ENCODE results near the gene TENM4.
"Not testable (repeated sequence)": the region's sequence is repeated elsewhere in the genome, so short reads cannot be mapped to it uniquely, and the experiment has no call there.

The TENM4 gene

GRCh38 chr11:79229047-79229446 lies 211.8 kb downstream of the TENM4 start:
- no peaks in the 10 kb centered on the region for H3K9me3 ChIP-seq (ENCODE audit: control insufficient read depth in 2 of 2, low read length in 2 of 2)
- H3K9ac ChIP-seq (ENCODE audit: low read depth in 1 of 2, low read length in 2 of 2), result no peak overlapping the region
- no peak overlapping the region for H3K4me3 ChIP-seq (ENCODE audit: low read length in 2 of 2)
- no peak overlapping the region for H3K27ac ChIP-seq (ENCODE audit: low read depth in 2 of 2, low read length in 2 of 2)
- H3K27me3 ChIP-seq (ENCODE audit: control insufficient read depth in 2 of 2, insufficient read depth in 2 of 2, low read length in 2 of 2), result no peaks in the 10 kb centered on the region
- H3K4me1 ChIP-seq (ENCODE audit: control insufficient read depth in 2 of 2, insufficient read depth in 2 of 2, low read length in 2 of 2), result no peaks in the 10 kb centered on the region
- no peaks in the 10 kb centered on the region for H3K36me3 ChIP-seq (ENCODE audit: control insufficient read depth in 2 of 2, insufficient read depth in 2 of 2, low read length in 2 of 2)

DNA sequence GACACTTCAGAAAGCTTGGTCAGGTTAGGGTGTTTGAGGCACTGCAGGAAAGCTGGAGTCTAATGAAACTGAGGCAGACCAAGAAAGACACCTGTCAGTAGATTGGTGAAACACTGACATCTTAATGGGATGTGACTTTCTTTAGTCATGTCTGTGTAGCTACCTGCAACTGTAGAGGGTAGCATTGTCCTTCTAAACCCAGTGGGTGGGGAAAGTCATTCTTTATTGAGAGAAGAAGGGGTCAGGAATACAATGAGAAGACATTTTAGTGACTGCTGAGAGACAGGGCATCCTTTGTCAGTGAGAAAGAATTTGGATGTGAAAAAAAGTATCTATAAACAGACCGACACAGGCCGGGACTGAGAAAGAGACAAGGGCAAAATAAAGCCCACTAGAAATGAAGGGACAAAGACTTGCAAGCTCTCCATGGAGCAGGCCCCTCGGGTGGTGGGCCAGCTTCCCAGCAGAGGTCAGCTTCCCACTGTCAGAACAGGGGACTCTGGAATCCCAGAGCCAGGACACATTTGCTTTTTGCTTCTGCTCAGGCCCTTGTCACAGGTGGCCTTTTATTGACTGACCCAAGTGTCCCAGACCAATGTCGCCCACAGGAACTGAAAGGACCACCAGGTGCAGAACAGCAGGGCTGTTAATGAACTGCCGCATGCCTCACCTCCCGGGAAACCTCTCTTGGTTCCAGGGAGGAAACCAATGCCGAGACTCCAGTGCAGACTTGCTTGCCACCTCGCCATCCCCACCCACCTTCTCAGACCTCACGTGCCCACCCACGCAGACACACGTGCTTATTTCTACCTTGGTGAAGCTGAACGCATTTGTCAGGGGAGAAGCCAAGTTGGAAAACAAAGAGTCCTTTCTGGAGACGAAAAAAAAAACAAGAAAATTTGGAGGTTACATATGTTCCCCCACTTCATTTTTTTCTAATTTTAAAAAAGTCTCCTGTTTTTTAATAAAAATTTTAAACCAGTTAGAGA lies 212.8 kb downstream of the TENM4 start:
- Histone ChIP-seq H3K4me3 (ENCODE audit: low read length in 2 of 2) (no peak overlapping the region), H3K4me1 (ENCODE audit: control insufficient read depth in 2 of 2, insufficient read depth in 2 of 2, low read length in 2 of 2) (no peaks in the 10 kb centered on the region), H3K36me3 (ENCODE audit: control insufficient read depth in 2 of 2, insufficient read depth in 2 of 2, low read length in 2 of 2) (no peaks in the 10 kb centered on the region), H3K27me3 (ENCODE audit: control insufficient read depth in 2 of 2, insufficient read depth in 2 of 2, low read length in 2 of 2) (no peaks in the 10 kb centered on the region), H3K9ac (ENCODE audit: low read depth in 1 of 2, low read length in 2 of 2) (no peak overlapping the region), H3K27ac (ENCODE audit: low read depth in 2 of 2, low read length in 2 of 2) (no peak overlapping the region), H3K9me3 (ENCODE audit: control insufficient read depth in 2 of 2, low read length in 2 of 2) (no peaks in the 10 kb centered on the region)

- no peaks in the 10 kb centered on the region for H3K36me3 ChIP-seq (ENCODE audit: control insufficient read depth in 2 of 2, insufficient read depth in 2 of 2, low read length in 2 of 2)
- no peaks in the 10 kb centered on the region for H3K4me1 ChIP-seq (ENCODE audit: control insufficient read depth in 2 of 2, insufficient read depth in 2 of 2, low read length in 2 of 2)
- no peak overlapping the region for H3K9ac ChIP-seq (ENCODE audit: low read depth in 1 of 2, low read length in 2 of 2)
- H3K27me3 ChIP-seq (ENCODE audit: control insufficient read depth in 2 of 2, insufficient read depth in 2 of 2, low read length in 2 of 2), result no peaks in the 10 kb centered on the region
- H3K27ac ChIP-seq (ENCODE audit: low read depth in 2 of 2, low read length in 2 of 2), result no peak overlapping the region
- H3K4me3 ChIP-seq (ENCODE audit: low read length in 2 of 2), result no peak overlapping the region
- H3K9me3 ChIP-seq (ENCODE audit: control insufficient read depth in 2 of 2, low read length in 2 of 2), result no peaks in the 10 kb centered on the region
Measured at GRCh38 chr11:79227308-79227707, 213.5 kb downstream of the TENM4 start.

DNA sequence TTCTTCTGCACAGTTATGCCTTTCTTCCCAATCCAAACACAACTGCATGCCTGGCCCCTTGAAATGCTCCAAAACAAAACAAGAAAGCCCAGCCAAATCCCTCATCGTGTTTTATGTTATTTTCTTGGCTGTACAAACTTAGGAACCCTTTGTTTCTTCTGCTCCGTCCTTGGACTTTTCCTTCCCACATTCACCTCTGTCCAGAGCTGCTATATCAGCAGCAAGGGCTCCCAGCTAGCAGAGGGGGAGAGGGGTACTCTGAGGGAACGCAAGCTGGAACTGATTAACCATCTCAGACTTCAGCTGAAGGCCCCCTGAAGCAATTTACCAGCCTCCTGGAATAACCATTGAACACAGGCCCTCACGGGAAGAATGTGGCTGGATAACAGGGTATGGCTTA lies 214.7 kb downstream of the TENM4 start:
- Histone ChIP-seq H3K9me3 (ENCODE audit: control insufficient read depth in 2 of 2, low read length in 2 of 2) (no peaks in the 10 kb centered on the region), H3K27ac (ENCODE audit: low read depth in 2 of 2, low read length in 2 of 2) (no peak overlapping the region), H3K9ac (ENCODE audit: low read depth in 1 of 2, low read length in 2 of 2) (no peak overlapping the region), H3K4me3 (ENCODE audit: low read length in 2 of 2) (no peak overlapping the region), H3K4me1 (ENCODE audit: control insufficient read depth in 2 of 2, insufficient read depth in 2 of 2, low read length in 2 of 2) (no peaks in the 10 kb centered on the region), H3K27me3 (ENCODE audit: control insufficient read depth in 2 of 2, insufficient read depth in 2 of 2, low read length in 2 of 2) (no peaks in the 10 kb centered on the region), H3K36me3 (ENCODE audit: control insufficient read depth in 2 of 2, insufficient read depth in 2 of 2, low read length in 2 of 2) (no peaks in the 10 kb centered on the region)

GRCh38 chr11:79222163-79222562 lies 218.7 kb downstream of the TENM4 start:
- H3K9me3 ChIP-seq (ENCODE audit: control insufficient read depth in 2 of 2, low read length in 2 of 2); H3K27ac ChIP-seq (ENCODE audit: low read depth in 2 of 2, low read length in 2 of 2); H3K27me3 ChIP-seq (ENCODE audit: control insufficient read depth in 2 of 2, insufficient read depth in 2 of 2, low read length in 2 of 2); H3K36me3 ChIP-seq (ENCODE audit: control insufficient read depth in 2 of 2, insufficient read depth in 2 of 2, low read length in 2 of 2); H3K9ac ChIP-seq (ENCODE audit: low read depth in 1 of 2, low read length in 2 of 2); H3K4me1 ChIP-seq (ENCODE audit: control insufficient read depth in 2 of 2, insufficient read depth in 2 of 2, low read length in 2 of 2); H3K4me3 ChIP-seq (ENCODE audit: low read length in 2 of 2): not testable (repeated sequence)

DNA sequence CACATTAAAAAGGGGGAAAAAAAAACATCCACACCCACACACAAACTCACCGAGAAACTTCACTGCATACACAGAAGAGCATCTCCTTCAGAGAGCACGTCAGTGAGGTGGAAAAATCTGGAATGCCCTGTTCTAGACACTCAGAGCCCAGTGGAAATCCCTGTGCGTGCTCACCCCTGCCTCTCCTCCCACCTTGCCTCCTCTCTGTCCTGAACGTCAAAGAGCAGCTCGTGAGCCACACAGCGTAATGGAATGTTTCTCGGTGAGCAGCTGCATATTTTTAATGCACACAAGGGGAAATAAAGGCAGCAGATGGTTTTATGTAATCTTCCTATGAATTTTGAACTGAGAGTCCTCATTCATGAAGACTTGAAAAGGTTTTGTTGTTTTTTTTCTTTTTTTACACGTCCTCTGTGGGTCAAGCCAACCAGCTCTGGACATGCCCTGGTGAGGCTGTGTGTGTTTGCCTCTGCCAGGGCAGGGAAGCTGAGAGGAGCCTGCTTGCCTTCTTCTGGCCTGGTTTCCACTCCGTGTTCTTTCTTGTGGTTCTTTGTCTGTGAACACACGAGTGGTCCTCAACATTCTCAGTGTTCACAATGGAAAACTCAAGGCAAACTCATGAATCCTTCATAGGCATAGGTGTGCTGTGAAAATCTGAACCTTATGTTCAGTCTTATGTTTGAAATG lies 219.2 kb downstream of the TENM4 start:
- Histone ChIP-seq H3K27ac (ENCODE audit: low read depth in 2 of 2, low read length in 2 of 2) (no peak overlapping the region), H3K9me3 (ENCODE audit: control insufficient read depth in 2 of 2, low read length in 2 of 2) (no peaks in the 10 kb centered on the region), H3K36me3 (ENCODE audit: control insufficient read depth in 2 of 2, insufficient read depth in 2 of 2, low read length in 2 of 2) (no peaks in the 10 kb centered on the region), H3K4me3 (ENCODE audit: low read length in 2 of 2) (no peak overlapping the region), H3K4me1 (ENCODE audit: control insufficient read depth in 2 of 2, insufficient read depth in 2 of 2, low read length in 2 of 2) (no peaks in the 10 kb centered on the region), H3K9ac (ENCODE audit: low read depth in 1 of 2, low read length in 2 of 2) (no peak overlapping the region), H3K27me3 (ENCODE audit: control insufficient read depth in 2 of 2, insufficient read depth in 2 of 2, low read length in 2 of 2) (no peaks in the 10 kb centered on the region)

- Histone ChIP-seq H3K4me1 (ENCODE audit: control insufficient read depth in 2 of 2, insufficient read depth in 2 of 2, low read length in 2 of 2) (no peaks in the 10 kb centered on the region), H3K27me3 (ENCODE audit: control insufficient read depth in 2 of 2, insufficient read depth in 2 of 2, low read length in 2 of 2) (no peaks in the 10 kb centered on the region), H3K36me3 (ENCODE audit: control insufficient read depth in 2 of 2, insufficient read depth in 2 of 2, low read length in 2 of 2) (no peaks in the 10 kb centered on the region), H3K4me3 (ENCODE audit: low read length in 2 of 2) (no peak overlapping the region), H3K9me3 (ENCODE audit: control insufficient read depth in 2 of 2, low read length in 2 of 2) (no peaks in the 10 kb centered on the region), H3K9ac (ENCODE audit: low read depth in 1 of 2, low read length in 2 of 2) (no peak overlapping the region), H3K27ac (ENCODE audit: low read depth in 2 of 2, low read length in 2 of 2) (no peak overlapping the region)
Measured at GRCh38 chr11:79220171-79220570, 220.7 kb downstream of the TENM4 start.

- no peak overlapping the region for H3K27ac ChIP-seq (ENCODE audit: low read depth in 2 of 2, low read length in 2 of 2)
- no peak overlapping the region for H3K4me3 ChIP-seq (ENCODE audit: low read length in 2 of 2)
- no peak overlapping the region for H3K9ac ChIP-seq (ENCODE audit: low read depth in 1 of 2, low read length in 2 of 2)
- no peaks in the 10 kb centered on the region for H3K9me3 ChIP-seq (ENCODE audit: control insufficient read depth in 2 of 2, low read length in 2 of 2)
- H3K36me3 ChIP-seq (ENCODE audit: control insufficient read depth in 2 of 2, insufficient read depth in 2 of 2, low read length in 2 of 2), result no peaks in the 10 kb centered on the region
- H3K4me1 ChIP-seq (ENCODE audit: control insufficient read depth in 2 of 2, insufficient read depth in 2 of 2, low read length in 2 of 2), result no peaks in the 10 kb centered on the region
- H3K27me3 ChIP-seq (ENCODE audit: control insufficient read depth in 2 of 2, insufficient read depth in 2 of 2, low read length in 2 of 2), result no peaks in the 10 kb centered on the region
Measured at GRCh38 chr11:79219186-79220045, 221.4 kb downstream of the TENM4 start.

DNA sequence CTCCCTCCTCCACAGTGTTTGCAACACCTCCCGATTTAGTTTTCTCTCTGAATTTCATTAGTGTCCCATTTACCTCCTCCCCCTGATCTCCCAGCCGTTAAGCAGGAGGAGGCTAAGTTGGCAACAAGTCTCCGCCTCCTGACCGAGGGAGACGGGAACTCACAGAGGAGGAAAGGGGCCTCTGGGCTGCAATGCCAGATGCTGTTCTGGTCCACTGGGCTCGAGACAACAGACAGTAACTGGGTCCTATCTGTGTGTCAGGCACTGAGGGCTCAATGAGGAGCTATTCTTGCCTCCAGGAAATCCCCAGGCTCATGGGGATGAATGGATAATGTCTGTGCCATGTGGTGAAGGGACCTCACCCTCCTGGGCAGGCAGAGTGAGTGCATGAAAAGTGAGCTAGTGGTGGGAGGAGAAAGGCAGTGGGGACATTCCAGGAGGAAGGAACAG lies 228.1 kb downstream of the TENM4 start:
- Histone ChIP-seq H3K9me3 (ENCODE audit: control insufficient read depth in 2 of 2, low read length in 2 of 2) (no peaks in the 10 kb centered on the region), H3K27ac (ENCODE audit: low read depth in 2 of 2, low read length in 2 of 2) (no peak overlapping the region), H3K9ac (ENCODE audit: low read depth in 1 of 2, low read length in 2 of 2) (no peak overlapping the region), H3K4me3 (ENCODE audit: low read length in 2 of 2) (no peak overlapping the region), H3K36me3 (ENCODE audit: control insufficient read depth in 2 of 2, insufficient read depth in 2 of 2, low read length in 2 of 2) (no peaks in the 10 kb centered on the region), H3K4me1 (ENCODE audit: control insufficient read depth in 2 of 2, insufficient read depth in 2 of 2, low read length in 2 of 2) (no peaks in the 10 kb centered on the region), H3K27me3 (ENCODE audit: control insufficient read depth in 2 of 2, insufficient read depth in 2 of 2, low read length in 2 of 2) (peaks cover 0 to 5% of the 10 kb centered on the region in 2 donors)

Data from mucosa of rectum (tissue), 2 donors.